HL-60 (cell line): ENCODE data around the gene PIAS2.

Experiments used
- DNase-seq, 2 experiments: peaks; one replicate each; pipeline ENCODE4 v3.0.0-alpha.2; 2010 to 2020; ENCODE audit warnings: low read depth in 1 of 2, low spot score in 1 of 2
- H3K27ac ChIP-seq: fragments of 250-450 bp; sonication (Bioruptor Pico); replicated peaks from 2 replicates; pipeline ENCODE4 v1.5.1; 2020; ENCODE audit warnings: mild to moderate bottlenecking, moderate library complexity
- H3K27me3 ChIP-seq: fragments of 250-450 bp; sonication (Bioruptor Pico); 2 replicates; pipeline ENCODE4 v1.5.1; 2021; ENCODE audit warnings: mild to moderate bottlenecking, moderate library complexity; ENCODE audit not compliant: insufficient read depth, poor library complexity, severe bottlenecking
- H3K4me3 ChIP-seq: replicated peaks from 2 replicates; pipeline ENCODE4 v1.5.1; 2011; ENCODE audit warnings: mild to moderate bottlenecking, control low read depth, low read length; ENCODE audit not compliant: insufficient read depth
- GABPA ChIP-seq: IDR thresholded peaks from 2 replicates; pipeline ENCODE4 v1.6.1; 2012; ENCODE audit warnings: low read depth
- POLR2AphosphoS5 ChIP-seq: IDR thresholded peaks from 2 replicates; pipeline ENCODE4 v1.6.1; 2012; ENCODE audit warnings: low read depth
- SPI1 ChIP-seq: IDR thresholded peaks from 2 replicates; pipeline ENCODE4 v1.6.1; 2012; ENCODE audit warnings: low read depth, mild to moderate bottlenecking, borderline replicate concordance
- TF ChIP-seq, protein P1 (sequence below): IDR thresholded peaks from one replicate; pipeline ENCODE4 v1.5.1; 2011; ENCODE audit warnings: low read length, control low read depth, inconsistent platforms; ENCODE audit not compliant: insufficient read depth
- TF ChIP-seq, protein P2 (sequence below): IDR thresholded peaks from 2 replicates; pipeline ENCODE4 v1.6.1; 2012; ENCODE audit warnings: low read depth; ENCODE audit not compliant: insufficient replicate concordance

The PIAS2 gene

DNA sequence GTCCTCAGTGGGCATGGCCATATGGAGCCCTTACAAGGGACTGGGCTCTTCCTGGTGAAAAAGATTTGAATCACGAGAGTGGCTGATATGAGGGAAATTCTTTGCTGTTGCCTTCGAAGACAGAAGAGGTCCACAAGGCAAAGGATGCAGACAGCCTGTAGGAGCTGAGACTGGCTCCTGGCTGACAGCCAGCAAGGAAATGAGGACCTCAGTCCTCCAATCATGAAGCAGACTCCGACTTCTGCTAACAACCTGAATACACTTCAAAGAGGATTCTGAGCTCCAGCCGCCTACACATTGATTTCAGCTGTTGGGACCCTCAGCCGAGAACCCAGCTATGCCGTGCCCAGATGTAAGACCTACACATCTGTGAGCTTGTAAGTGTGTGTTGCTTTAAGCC lies 157.4 kb downstream of the PIAS2 start:
- Histone ChIP-seq H3K27me3 (peaks cover 67% of the 10 kb centered on the region), H3K4me3 (no peak overlapping the region), H3K27ac (no peak overlapping the region)
- TF ChIP-seq GABPA (no peak), SPI1 (no peak), POLR2AphosphoS5 (no peak)
- TF ChIP-seq, protein P1, sequence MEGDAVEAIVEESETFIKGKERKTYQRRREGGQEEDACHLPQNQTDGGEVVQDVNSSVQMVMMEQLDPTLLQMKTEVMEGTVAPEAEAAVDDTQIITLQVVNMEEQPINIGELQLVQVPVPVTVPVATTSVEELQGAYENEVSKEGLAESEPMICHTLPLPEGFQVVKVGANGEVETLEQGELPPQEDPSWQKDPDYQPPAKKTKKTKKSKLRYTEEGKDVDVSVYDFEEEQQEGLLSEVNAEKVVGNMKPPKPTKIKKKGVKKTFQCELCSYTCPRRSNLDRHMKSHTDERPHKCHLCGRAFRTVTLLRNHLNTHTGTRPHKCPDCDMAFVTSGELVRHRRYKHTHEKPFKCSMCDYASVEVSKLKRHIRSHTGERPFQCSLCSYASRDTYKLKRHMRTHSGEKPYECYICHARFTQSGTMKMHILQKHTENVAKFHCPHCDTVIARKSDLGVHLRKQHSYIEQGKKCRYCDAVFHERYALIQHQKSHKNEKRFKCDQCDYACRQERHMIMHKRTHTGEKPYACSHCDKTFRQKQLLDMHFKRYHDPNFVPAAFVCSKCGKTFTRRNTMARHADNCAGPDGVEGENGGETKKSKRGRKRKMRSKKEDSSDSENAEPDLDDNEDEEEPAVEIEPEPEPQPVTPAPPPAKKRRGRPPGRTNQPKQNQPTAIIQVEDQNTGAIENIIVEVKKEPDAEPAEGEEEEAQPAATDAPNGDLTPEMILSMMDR: no peak
- TF ChIP-seq, protein P2, sequence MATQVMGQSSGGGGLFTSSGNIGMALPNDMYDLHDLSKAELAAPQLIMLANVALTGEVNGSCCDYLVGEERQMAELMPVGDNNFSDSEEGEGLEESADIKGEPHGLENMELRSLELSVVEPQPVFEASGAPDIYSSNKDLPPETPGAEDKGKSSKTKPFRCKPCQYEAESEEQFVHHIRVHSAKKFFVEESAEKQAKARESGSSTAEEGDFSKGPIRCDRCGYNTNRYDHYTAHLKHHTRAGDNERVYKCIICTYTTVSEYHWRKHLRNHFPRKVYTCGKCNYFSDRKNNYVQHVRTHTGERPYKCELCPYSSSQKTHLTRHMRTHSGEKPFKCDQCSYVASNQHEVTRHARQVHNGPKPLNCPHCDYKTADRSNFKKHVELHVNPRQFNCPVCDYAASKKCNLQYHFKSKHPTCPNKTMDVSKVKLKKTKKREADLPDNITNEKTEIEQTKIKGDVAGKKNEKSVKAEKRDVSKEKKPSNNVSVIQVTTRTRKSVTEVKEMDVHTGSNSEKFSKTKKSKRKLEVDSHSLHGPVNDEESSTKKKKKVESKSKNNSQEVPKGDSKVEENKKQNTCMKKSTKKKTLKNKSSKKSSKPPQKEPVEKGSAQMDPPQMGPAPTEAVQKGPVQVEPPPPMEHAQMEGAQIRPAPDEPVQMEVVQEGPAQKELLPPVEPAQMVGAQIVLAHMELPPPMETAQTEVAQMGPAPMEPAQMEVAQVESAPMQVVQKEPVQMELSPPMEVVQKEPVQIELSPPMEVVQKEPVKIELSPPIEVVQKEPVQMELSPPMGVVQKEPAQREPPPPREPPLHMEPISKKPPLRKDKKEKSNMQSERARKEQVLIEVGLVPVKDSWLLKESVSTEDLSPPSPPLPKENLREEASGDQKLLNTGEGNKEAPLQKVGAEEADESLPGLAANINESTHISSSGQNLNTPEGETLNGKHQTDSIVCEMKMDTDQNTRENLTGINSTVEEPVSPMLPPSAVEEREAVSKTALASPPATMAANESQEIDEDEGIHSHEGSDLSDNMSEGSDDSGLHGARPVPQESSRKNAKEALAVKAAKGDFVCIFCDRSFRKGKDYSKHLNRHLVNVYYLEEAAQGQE: no peak
- DNase-seq: no peak

DNA sequence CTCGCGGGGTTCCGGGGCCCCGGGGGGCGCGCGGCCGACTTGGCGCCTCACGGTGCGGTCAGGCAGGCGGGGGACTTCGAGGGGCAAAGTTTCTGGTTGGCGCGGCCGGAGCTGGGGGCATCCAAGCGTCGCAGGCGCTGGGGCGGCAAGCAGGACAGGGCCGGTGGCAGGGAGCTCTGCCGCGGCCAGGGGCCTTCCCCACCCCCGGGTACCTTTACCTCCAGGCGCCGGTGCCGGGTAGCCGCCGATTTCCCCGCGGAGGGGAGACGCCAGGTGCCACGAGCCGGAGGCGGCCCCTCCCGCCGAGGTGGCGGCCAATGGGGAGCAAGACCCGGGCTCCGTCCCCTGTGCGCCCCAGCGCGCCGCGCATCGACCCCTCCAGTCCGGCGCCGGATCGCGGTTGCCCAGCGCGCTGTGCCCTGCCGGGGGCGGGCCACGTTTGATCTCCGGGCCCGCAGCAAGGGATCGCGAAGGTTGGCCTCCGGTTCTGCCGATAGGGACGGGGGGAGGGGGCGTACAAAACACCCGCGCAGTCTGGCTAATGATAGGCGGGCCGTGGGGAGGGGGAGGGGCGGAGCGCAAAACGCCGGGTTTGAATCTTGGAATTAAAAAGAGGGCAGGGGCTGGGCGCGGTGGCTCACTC lies 160.6 kb downstream of the PIAS2 start, which contains the start of gene ST8SIA5:
Gene ST8SIA5, minus strand, starts transcription at position 495 of the 643 bp plus-strand sequence. CDS start 545 bp downstream, outside the sequence.
- H3K27ac ChIP-seq: no peak within 1 kb of the TSS
- peak within 1 kb of the TSS; percentile 44 for H3K4me3 ChIP-seq
- peaks cover 50% of the 10 kb centered on the region for H3K27me3 ChIP-seq
- TF ChIP-seq GABPA: no peak
- TF ChIP-seq, protein P1: no peak
- no peak for DNase-seq

DNA sequence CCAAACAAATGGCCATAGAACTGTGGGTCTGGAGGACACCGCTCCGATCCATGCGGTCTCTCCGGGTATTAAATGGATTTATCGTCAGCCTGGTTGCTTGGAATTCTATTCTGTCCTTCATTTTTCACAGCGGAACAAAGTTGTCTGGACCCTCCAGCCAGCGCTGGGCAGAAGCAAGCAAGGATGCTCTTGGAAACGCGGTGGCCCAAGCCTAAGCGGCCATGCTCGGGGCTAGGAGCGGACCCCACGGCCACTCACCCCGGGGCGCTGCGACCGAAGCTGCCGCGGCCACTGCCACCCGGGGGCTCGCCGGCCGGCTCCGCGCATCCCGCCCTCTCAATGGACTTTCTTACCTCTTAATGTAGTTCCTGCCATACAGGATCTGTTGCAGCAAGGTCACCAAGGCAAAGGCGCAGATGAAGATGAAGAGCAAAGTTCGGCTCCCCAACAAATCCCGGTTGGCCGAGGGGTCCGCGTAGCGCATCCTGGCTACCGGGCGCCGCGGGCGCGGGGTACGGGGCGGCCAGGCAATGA lies 161.2 kb downstream of the PIAS2 start:
- TF ChIP-seq, protein P2: no peak
- TF ChIP-seq POLR2AphosphoS5: no peak
- TF ChIP-seq, protein P1: no peak
- TF ChIP-seq GABPA: no peak
- no peak for TF ChIP-seq SPI1
- Histone ChIP-seq H3K27ac (no peak overlapping the region), H3K27me3 (peaks cover 47% of the 10 kb centered on the region), H3K4me3 (peak overlapping the region; percentile 44)
- no peak for DNase-seq
